GM12875 (cell line): ENCODE measurements around the gene MEGF8.
"Not testable (repeated sequence)": the region's sequence is repeated elsewhere in the genome, so short reads cannot be mapped to it uniquely, and the experiment has no call there.

Source experiments
- H3K4me3 ChIP-seq: one replicate; pipeline ENCODE4 v1.5.1; 2011; ENCODE audit warnings: low read depth, low read length, control low read depth
- CTCF ChIP-seq: IDR thresholded peaks from 2 replicates; pipeline ENCODE4 v1.5.1; 2011; ENCODE audit warnings: low read depth, mild to moderate bottlenecking, control low read depth, inconsistent platforms, low read length, moderate library complexity, borderline replicate concordance; ENCODE audit not compliant: insufficient read depth

MEGF8 gene

GRCh38 chr19:42330241-42330711 is 4.8 kb downstream of the MEGF8 start:
- no peak for TF ChIP-seq CTCF

GRCh38 chr19:42331333-42331732 is 5.9 kb downstream of the MEGF8 start:
- H3K4me3 ChIP-seq, result not testable (repeated sequence)

More at GRCh38 chr19:42330241-42330711, 4.8 kb downstream of the MEGF8 start:
- no peak overlapping the region for H3K4me3 ChIP-seq

GRCh38 chr19:42332059-42332458 is 6.6 kb downstream of the MEGF8 start:
- TF ChIP-seq CTCF, result no peak
- no peak overlapping the region for H3K4me3 ChIP-seq

- H3K4me3 ChIP-seq, result no peak overlapping the region
- TF ChIP-seq CTCF, result no peak
Observed at GRCh38 chr19:42333018-42333417, 7.6 kb downstream of the MEGF8 start.

GRCh38 chr19:42333975-42334696 is 8.7 kb downstream of the MEGF8 start:
- TF ChIP-seq CTCF, result no peak

GRCh38 chr19:42334697-42335373 is 9.4 kb downstream of the MEGF8 start:
- H3K4me3 ChIP-seq, result no peak overlapping the region
- no peak for TF ChIP-seq CTCF

More at GRCh38 chr19:42333975-42334696, 8.7 kb downstream of the MEGF8 start:
- H3K4me3 ChIP-seq, result no peak overlapping the region

- no peak overlapping the region for H3K4me3 ChIP-seq
- TF ChIP-seq CTCF, result no peak
Observed at GRCh38 chr19:42335374-42335936, 10.0 kb downstream of the MEGF8 start.
